IPS-18a (cell line): ENCODE results near the gene ANKS1B.
"Not testable (repeated sequence)": the region's sequence is repeated elsewhere in the genome, so short reads cannot be mapped to it uniquely, and the experiment has no call there.

Experiments used
- H3K27ac ChIP-seq: one replicate; pipeline ENCODE4 v1.5.1; 2013; ENCODE audit warnings: low read length
- H3K27me3 ChIP-seq: one replicate; pipeline ENCODE4 v1.6.1; 2013; ENCODE audit warnings: mild to moderate bottlenecking, low read length; ENCODE audit not compliant: control insufficient read depth, insufficient read depth
- H3K36me3 ChIP-seq: one replicate; pipeline ENCODE4 v1.6.1; 2013; ENCODE audit warnings: low read depth, low read length; ENCODE audit not compliant: control insufficient read depth
- H3K4me1 ChIP-seq: one replicate; pipeline ENCODE4 v1.6.1; 2013; ENCODE audit warnings: low read depth, low read length; ENCODE audit not compliant: control insufficient read depth
- H3K4me3 ChIP-seq: one replicate; pipeline ENCODE4 v1.5.1; 2013; ENCODE audit warnings: low read length
- H3K9ac ChIP-seq: one replicate; pipeline ENCODE4 v1.6.1; 2013; ENCODE audit warnings: mild to moderate bottlenecking, low read length, moderate library complexity
- H3K9me3 ChIP-seq: one replicate; pipeline ENCODE4 v1.6.1; 2013; ENCODE audit warnings: low read depth, low read length; ENCODE audit not compliant: control insufficient read depth

ANKS1B gene

GRCh38 chr12:99034201-99034600 is 950.5 kb downstream of the ANKS1B start:
- not testable (repeated sequence) for H3K9me3 ChIP-seq, H3K4me3 ChIP-seq, H3K36me3 ChIP-seq, H3K9ac ChIP-seq, H3K4me1 ChIP-seq, H3K27ac ChIP-seq, H3K27me3 ChIP-seq

DNA sequence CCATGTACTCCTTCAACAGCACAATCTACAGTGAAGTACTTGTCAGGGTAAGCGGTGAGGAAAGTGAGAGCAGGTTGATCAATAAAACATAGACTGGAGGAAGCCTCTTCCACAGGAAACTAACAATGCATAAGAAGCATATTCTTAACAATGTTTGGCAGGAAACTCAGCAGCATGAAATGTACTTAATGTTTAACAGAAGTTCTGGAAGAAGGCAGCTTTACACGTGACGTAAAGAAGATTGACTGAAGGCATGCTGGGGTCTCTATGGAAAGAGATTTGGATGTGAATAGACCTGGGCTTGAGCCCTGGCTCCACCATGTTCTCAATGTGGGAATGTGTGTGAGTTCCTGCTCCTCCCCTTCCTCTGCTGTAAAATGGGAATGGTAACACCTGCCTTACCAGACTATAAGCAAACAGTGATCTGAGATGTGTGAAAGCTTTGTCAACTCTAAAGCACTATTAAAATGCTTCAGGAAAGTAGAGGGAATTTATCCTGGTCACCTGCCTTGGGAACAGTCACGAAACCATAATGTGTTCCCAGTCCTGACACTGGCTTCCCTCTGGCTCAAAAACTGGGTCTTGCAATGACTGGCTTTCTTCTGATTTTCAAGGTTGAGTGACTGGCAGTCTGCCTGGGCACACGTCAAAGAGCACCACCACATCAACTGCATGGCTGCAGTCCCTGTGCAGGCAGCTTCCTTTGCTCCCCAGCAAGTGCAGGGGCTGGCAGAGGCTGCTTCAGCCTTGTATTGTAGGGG is 955.0 kb downstream of the ANKS1B start:
- H3K9me3 ChIP-seq, result no peaks in the 10 kb centered on the region
- H3K36me3 ChIP-seq, result no peaks in the 10 kb centered on the region
- no peak overlapping the region for H3K9ac ChIP-seq
- no peak overlapping the region for H3K27ac ChIP-seq
- peaks cover 5% of the 10 kb centered on the region for H3K27me3 ChIP-seq
- no peak overlapping the region for H3K4me3 ChIP-seq
- peaks cover 15% of the 10 kb centered on the region for H3K4me1 ChIP-seq

DNA sequence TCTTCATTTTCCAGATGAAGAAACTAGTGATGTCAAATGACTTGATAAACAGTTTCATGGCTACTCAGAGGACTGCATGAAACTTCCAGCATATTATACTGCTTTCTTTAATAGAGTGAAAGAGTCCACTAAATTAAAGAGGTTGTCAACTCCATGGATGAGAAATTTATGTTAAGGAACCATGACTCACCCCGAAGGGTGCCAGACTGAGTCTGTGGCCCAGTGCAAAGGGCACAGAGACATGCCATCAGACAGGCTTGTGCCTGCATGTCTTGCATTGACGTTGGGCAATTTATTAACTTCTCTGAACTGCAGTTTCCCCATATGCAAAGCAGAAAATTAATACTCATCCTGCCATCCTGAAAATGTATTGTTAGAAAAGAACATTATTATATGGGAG is 957.3 kb downstream of the ANKS1B start:
- Histone ChIP-seq H3K4me1 (peaks cover 20% of the 10 kb centered on the region), H3K36me3 (no peaks in the 10 kb centered on the region), H3K9ac (no peak overlapping the region), H3K4me3 (no peak overlapping the region), H3K9me3 (no peaks in the 10 kb centered on the region), H3K27ac (no peak overlapping the region), H3K27me3 (peaks cover 5% of the 10 kb centered on the region)

- Histone ChIP-seq H3K9me3 (no peaks in the 10 kb centered on the region), H3K4me3 (no peak overlapping the region), H3K4me1 (peaks cover 20% of the 10 kb centered on the region), H3K27me3 (peaks cover 5% of the 10 kb centered on the region), H3K27ac (no peak overlapping the region), H3K36me3 (no peaks in the 10 kb centered on the region), H3K9ac (no peak overlapping the region)
Measured at GRCh38 chr12:99027055-99027393, 957.7 kb downstream of the ANKS1B start.

DNA sequence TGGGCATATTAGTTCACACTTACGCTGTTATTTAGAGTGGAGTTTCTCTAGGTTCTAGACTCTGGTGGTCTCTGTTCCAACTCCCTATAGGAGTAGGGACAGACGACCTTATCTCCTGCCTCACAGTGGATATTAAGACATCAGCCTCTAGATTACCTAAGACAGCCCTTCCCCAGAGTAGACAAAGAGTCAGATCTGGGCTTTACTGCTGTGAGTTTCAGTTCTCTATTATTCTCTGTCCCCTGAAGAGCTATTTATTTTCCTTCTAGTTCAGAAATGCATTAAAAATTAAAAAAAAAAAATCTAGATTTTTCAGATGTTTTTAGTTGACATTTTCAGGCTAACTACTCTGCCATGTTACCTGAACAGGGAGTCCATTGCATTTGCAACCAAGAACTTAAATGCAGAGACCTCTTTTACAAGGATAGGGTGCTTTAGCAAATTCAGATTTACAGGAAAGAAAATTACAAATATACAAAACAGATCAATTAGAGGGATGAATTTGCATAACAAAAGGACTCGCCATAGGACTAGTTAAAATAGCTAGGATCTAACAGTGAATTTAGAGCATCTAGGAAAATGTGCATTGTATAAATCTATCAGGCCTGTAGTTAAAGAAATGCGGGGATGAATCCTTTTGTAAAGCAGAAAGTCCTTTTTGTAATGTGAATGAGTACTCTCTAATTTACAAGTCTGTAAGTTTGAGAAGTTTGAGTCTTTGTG is 958.2 kb downstream of the ANKS1B start:
- H3K27me3 ChIP-seq, result peaks cover 5% of the 10 kb centered on the region
- H3K4me3 ChIP-seq, result no peak overlapping the region
- no peak overlapping the region for H3K27ac ChIP-seq
- no peaks in the 10 kb centered on the region for H3K9me3 ChIP-seq
- H3K9ac ChIP-seq, result no peak overlapping the region
- H3K36me3 ChIP-seq, result no peaks in the 10 kb centered on the region
- peaks cover 20% of the 10 kb centered on the region for H3K4me1 ChIP-seq

DNA sequence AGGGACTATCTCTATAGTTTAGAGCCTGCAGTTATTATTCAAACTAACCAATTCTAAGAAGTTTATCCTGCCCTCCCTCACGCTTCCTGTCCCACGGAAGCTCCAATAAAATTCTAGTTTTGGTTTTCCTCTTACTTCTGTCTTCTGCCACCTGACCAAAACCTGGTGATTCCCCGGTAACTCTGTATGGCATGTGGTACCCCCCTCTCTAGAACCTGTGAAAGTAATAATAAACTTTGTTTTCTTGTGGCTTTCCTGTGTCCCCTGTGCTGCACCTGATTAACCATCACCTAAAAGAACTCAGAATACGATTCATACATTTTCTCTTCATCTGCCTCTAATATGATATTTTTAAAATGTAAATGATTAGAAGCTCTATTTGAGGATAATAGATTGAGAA is 959.9 kb downstream of the ANKS1B start:
- Histone ChIP-seq H3K4me3 (no peak overlapping the region), H3K4me1 (peaks cover 20% of the 10 kb centered on the region), H3K9me3 (no peaks in the 10 kb centered on the region), H3K36me3 (no peaks in the 10 kb centered on the region), H3K9ac (no peak overlapping the region), H3K27me3 (peaks cover 5% of the 10 kb centered on the region), H3K27ac (no peak overlapping the region)

- Histone ChIP-seq H3K36me3 (no peaks in the 10 kb centered on the region), H3K27me3 (peaks cover 5% of the 10 kb centered on the region), H3K4me1 (peaks cover 20% of the 10 kb centered on the region), H3K9ac (no peak overlapping the region), H3K9me3 (no peaks in the 10 kb centered on the region), H3K4me3 (no peak overlapping the region), H3K27ac (no peak overlapping the region)
Measured at GRCh38 chr12:99024191-99024590, 960.5 kb downstream of the ANKS1B start.

DNA sequence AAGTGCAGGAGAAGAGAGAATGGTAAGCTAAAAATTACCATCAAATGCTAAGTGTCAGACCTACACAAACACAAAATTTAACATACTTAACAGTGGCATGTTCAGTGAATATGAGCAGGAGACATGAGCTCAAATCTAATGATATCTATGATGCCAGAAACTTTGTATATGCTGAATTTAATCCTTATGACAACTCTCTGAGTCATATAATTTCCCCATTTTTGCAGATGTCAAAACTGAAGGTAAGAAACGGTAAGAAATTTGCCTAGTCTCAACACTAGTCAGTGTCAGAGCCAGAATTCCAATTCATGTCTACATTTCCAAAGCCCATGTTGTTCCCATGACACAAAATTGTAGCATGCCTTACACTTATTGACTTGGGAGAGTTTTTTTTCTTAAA is 963.9 kb downstream of the ANKS1B start:
- Histone ChIP-seq H3K9me3 (peaks cover 3% of the 10 kb centered on the region), H3K27ac (no peak overlapping the region), H3K9ac (no peak overlapping the region), H3K4me1 (peaks cover 5% of the 10 kb centered on the region), H3K36me3 (no peaks in the 10 kb centered on the region), H3K4me3 (no peak overlapping the region), H3K27me3 (peaks cover 5% of the 10 kb centered on the region)

DNA sequence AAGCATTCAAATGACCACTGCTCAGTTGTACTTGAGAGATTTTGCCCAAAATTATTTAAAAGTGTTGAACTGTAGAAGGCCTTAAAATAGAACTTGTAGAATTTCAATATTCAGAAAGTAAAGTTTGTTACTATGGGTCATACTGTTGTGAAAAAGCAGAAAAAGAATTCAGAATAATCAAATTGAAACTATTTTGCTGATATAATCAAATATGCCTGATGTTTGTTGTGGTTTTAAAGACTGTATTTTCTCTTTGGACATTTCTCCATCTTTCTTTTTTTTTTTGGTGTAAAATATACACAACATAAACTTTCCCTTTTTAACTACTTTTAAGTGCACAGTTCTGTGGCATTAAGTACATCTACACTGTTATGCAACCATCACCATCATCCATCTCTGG is 964.9 kb downstream of the ANKS1B start:
- Histone ChIP-seq H3K4me3 (no peak overlapping the region), H3K9ac (no peak overlapping the region), H3K36me3 (no peaks in the 10 kb centered on the region), H3K27me3 (no peaks in the 10 kb centered on the region), H3K4me1 (peaks cover 5% of the 10 kb centered on the region), H3K27ac (no peak overlapping the region), H3K9me3 (peaks cover 3% of the 10 kb centered on the region)

DNA sequence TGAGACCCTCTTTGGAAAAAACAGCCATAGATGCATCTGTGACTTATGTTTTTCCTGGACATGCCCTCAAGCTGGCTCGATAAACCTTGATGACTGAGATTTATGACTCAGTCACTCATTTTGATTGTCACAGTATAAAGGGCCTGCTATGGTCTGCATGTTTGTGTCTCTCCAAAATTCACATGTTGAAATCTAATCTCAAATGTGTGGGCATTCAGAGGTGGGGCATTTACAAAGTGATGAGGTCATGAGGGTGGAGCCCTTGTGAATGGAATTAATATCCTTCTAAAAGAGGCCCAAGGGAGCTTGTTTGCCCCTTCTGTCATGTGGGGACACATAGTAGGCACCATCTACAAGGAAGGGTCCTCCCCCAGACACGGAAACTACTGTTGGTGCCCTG is 966.8 kb downstream of the ANKS1B start:
- H3K4me3 ChIP-seq, result no peak overlapping the region
- H3K9ac ChIP-seq, result no peak overlapping the region
- H3K9me3 ChIP-seq, result peaks cover 3% of the 10 kb centered on the region
- no peaks in the 10 kb centered on the region for H3K4me1 ChIP-seq
- H3K27ac ChIP-seq, result no peak overlapping the region
- no peaks in the 10 kb centered on the region for H3K36me3 ChIP-seq
- no peaks in the 10 kb centered on the region for H3K27me3 ChIP-seq

GRCh38 chr12:99009654-99010296 is 975.0 kb downstream of the ANKS1B start:
- H3K4me1 ChIP-seq, result no peaks in the 10 kb centered on the region
- H3K9me3 ChIP-seq, result no peaks in the 10 kb centered on the region
- no peaks in the 10 kb centered on the region for H3K27me3 ChIP-seq
- H3K4me3 ChIP-seq, result no peak overlapping the region
- no peak overlapping the region for H3K27ac ChIP-seq
- H3K9ac ChIP-seq, result no peak overlapping the region
- H3K36me3 ChIP-seq, result no peaks in the 10 kb centered on the region
